Endodermal cell (in vitro differentiated cells): Measurements from ENCODE around the gene AGO3. TPM values are rescaled to one million over a fixed set of nuclear protein-coding genes. Genes with fewer than 3 reads are reported as not detected.

Source experiments
- DNase-seq: peaks from one replicate; pipeline ENCODE4 v3.0.0-alpha.2; 2017
- H3K27ac ChIP-seq: 2 replicates; pipeline ENCODE4 v1.5.1; 2013; ENCODE audit warnings: mild to moderate bottlenecking, low read depth, low read length, moderate library complexity
- H3K27me3 ChIP-seq: 2 replicates; pipeline ENCODE4 v1.6.1; 2013; ENCODE audit warnings: mild to moderate bottlenecking, low read length, moderate library complexity; ENCODE audit not compliant: insufficient read depth, control insufficient read depth, poor library complexity, severe bottlenecking
- H3K36me3 ChIP-seq: 2 replicates; pipeline ENCODE4 v1.7.0; 2013; ENCODE audit warnings: mild to moderate bottlenecking, low read length, moderate library complexity; ENCODE audit not compliant: control insufficient read depth, insufficient read depth
- H3K4me1 ChIP-seq: one replicate; pipeline ENCODE4 v1.7.0; 2013; ENCODE audit warnings: low read length; ENCODE audit not compliant: control insufficient read depth, insufficient read depth
- H3K4me3 ChIP-seq: 2 replicates; pipeline ENCODE4 v1.5.1; 2013; ENCODE audit warnings: mild to moderate bottlenecking, low read length, moderate library complexity
- H3K9ac ChIP-seq: 2 replicates; pipeline ENCODE4 v1.6.1; 2013; ENCODE audit warnings: mild to moderate bottlenecking, low read length, moderate library complexity; ENCODE audit not compliant: poor library complexity, severe bottlenecking; ENCODE audit errors: extremely low read depth
- H3K9me3 ChIP-seq: 2 replicates; pipeline ENCODE4 v1.6.1; 2013; ENCODE audit warnings: mild to moderate bottlenecking, low read length, moderate library complexity; ENCODE audit not compliant: control insufficient read depth
- H3K27ac Mint-ChIP-seq: 2 replicates; pipeline ENCODE4 v1.8.0; 2020; ENCODE audit warnings: mixed read lengths
- H3K27me3 Mint-ChIP-seq: 2 replicates; pipeline ENCODE4 v1.8.0; 2021; ENCODE audit warnings: mild to moderate bottlenecking, mixed read lengths; ENCODE audit not compliant: insufficient read depth
- H3K36me3 Mint-ChIP-seq: 2 replicates; pipeline ENCODE4 v1.8.0; 2020; ENCODE audit warnings: low read depth, mixed read lengths
- H3K4me1 Mint-ChIP-seq: 2 replicates; pipeline ENCODE4 v1.8.0; 2020; ENCODE audit warnings: mixed read lengths
- H3K4me3 Mint-ChIP-seq: 2 replicates; pipeline ENCODE4 v1.8.0; 2020; ENCODE audit warnings: mild to moderate bottlenecking, moderate library complexity, mixed read lengths
- H3K9me3 Mint-ChIP-seq: 2 replicates; pipeline ENCODE4 v1.8.0; 2020; ENCODE audit warnings: mild to moderate bottlenecking, mixed read lengths
- CTCF ChIP-seq: fragments of 200-600 bp; sonication (generic); conservative IDR thresholded peaks from 2 replicates; pipeline ENCODE4 v1.5.0; 2021; ENCODE audit warnings: antibody characterized with exemption, mild to moderate bottlenecking
- WGBS, 2 experiments: methylation state at CpG; one replicate each; pipeline versions ENCODE4 v1.1.5 to v1.1.7; 2013; ENCODE audit warnings: missing lambda C conversion rate in 2 of 2, mixed read lengths in 1 of 2; ENCODE audit not compliant: insufficient coverage in 1 of 2, insufficient read length in 1 of 2; 5-methylcytosine and 5-hydroxymethylcytosine counted together
- total RNA-seq, 2 donors: library from RNA; stranded (reverse); fragmentation: NEBNext Ultra II Directional in 1 of 2; extraction: Animal tissue kit (Norgen Biotek cat#: 25700) in 1 of 2; gene quantifications; 2 replicates in 1 of 2; 3 replicates in 1 of 2; pipeline ENCODE4 v1.2.1, GENCODE V29; 2021

The AGO3 gene
- total RNA-seq, 2 donors from 2014 or later = 32.8 to 39.8 TPM

- Histone ChIP-seq H3K9ac (peak overlapping the region; percentile 76), H3K36me3 (no peaks in the 10 kb centered on the region), H3K9me3 (no peaks in the 10 kb centered on the region), H3K4me3 (peak overlapping the region; percentile 94), H3K27ac (peak overlapping the region; percentile 89), H3K27me3 (no peaks in the 10 kb centered on the region), H3K4me1 (no peaks in the 10 kb centered on the region)
- WGBS, 2 experiments = 0 to 1% methylated on average over 9 to 27 of the region's 28 CpGs
- H3K27ac Mint-ChIP-seq = peak overlapping the region; percentile 93
- H3K4me1 Mint-ChIP-seq = peaks cover 17% of the 10 kb centered on the region
- H3K36me3 Mint-ChIP-seq = peaks cover 4% of the 10 kb centered on the region
- no peaks in the 10 kb centered on the region for H3K27me3 Mint-ChIP-seq
- DNase-seq = no peak
- TF ChIP-seq CTCF = no peak
- no peaks in the 10 kb centered on the region for H3K9me3 Mint-ChIP-seq
- H3K4me3 Mint-ChIP-seq = peak overlapping the region; percentile 85
These were observed 697 bp downstream of the AGO3 start for GRCh38 chr1:35931446-35932157.

DNA sequence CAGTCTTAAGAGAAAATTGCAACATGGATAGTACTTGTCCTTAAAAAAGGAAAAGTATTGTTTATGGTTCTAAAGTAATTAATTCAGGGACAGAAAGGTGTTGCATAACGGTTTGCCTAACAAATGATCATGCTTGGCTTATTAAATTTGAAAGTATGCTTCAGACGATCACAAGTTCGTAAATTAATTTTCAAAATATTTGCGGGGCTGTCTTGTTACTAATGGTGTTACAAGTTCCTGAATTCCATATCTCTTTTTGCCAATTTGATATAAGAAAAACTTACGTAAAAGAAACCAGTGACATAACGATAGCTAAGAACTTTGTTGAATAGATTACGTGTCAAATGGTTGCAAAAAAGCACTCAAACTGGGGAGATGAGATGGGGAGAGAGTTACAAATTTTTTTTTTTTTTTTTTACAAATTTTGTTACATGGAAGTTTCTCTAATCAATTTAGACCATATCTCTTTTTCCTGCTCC, 1.3 kb downstream of the AGO3 start:
- Histone ChIP-seq H3K9ac (peak overlapping the region; percentile 76), H3K9me3 (no peaks in the 10 kb centered on the region), H3K4me1 (no peaks in the 10 kb centered on the region), H3K27ac (no peak overlapping the region), H3K4me3 (peak overlapping the region; percentile 94), H3K36me3 (no peaks in the 10 kb centered on the region), H3K27me3 (no peaks in the 10 kb centered on the region)
- Mint-ChIP-seq H3K9me3 (no peaks in the 10 kb centered on the region), H3K27ac (no peak overlapping the region), H3K36me3 (peaks cover 7% of the 10 kb centered on the region), H3K4me3 (peak overlapping the region; percentile 85), H3K27me3 (no peaks in the 10 kb centered on the region), H3K4me1 (peaks cover 17% of the 10 kb centered on the region)
- WGBS, 2 experiments = 66 to 76% methylated on average over 4 to 7 of the region's 7 CpGs
- no peak for TF ChIP-seq CTCF
- no peak for DNase-seq

DNA sequence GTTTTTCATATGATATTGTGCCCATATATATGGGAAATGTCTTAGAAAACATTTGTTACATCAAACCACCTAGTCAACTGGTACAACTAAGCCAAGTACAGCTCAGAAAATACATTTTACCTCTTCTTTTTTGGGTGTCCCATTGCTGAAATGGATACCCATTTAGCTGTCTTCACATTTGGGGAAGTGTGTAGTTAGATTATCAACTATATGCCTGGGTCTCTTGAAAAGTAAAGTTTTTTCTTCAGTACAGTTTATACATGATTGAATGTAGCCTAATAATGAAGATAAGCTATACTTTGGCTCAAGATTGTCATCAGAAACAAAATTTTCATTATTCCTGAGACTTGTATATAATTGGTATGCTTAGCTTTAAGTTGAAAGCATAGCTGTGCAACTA, 2.0 kb downstream of the AGO3 start:
- no peak overlapping the region for H3K27ac ChIP-seq
- H3K36me3 Mint-ChIP-seq = peaks cover 9% of the 10 kb centered on the region
- H3K27ac Mint-ChIP-seq = no peak overlapping the region
- TF ChIP-seq CTCF = no peak
- no peaks in the 10 kb centered on the region for H3K9me3 Mint-ChIP-seq
- H3K27me3 ChIP-seq = no peaks in the 10 kb centered on the region
- H3K27me3 Mint-ChIP-seq = no peaks in the 10 kb centered on the region
- peak overlapping the region; percentile 94 for H3K4me3 ChIP-seq
- no peak overlapping the region for H3K9ac ChIP-seq
- H3K4me1 Mint-ChIP-seq = peaks cover 17% of the 10 kb centered on the region
- H3K36me3 ChIP-seq = no peaks in the 10 kb centered on the region
- H3K9me3 ChIP-seq = no peaks in the 10 kb centered on the region
- H3K4me3 Mint-ChIP-seq = peak overlapping the region; percentile 85
- no peak for DNase-seq
- H3K4me1 ChIP-seq = no peaks in the 10 kb centered on the region
